ENCODE data around the gene MRAS. TPM values are rescaled to one million over a fixed set of nuclear protein-coding genes. Genes with fewer than 3 reads are reported as not detected.
A peak's percentile ranks its signal among the peaks of the same experiment; 100 is the strongest.

Gene MRAS
- 10 to 100 TPM; 58.6 to 62.3 TPM for total RNA-seq

DNA sequence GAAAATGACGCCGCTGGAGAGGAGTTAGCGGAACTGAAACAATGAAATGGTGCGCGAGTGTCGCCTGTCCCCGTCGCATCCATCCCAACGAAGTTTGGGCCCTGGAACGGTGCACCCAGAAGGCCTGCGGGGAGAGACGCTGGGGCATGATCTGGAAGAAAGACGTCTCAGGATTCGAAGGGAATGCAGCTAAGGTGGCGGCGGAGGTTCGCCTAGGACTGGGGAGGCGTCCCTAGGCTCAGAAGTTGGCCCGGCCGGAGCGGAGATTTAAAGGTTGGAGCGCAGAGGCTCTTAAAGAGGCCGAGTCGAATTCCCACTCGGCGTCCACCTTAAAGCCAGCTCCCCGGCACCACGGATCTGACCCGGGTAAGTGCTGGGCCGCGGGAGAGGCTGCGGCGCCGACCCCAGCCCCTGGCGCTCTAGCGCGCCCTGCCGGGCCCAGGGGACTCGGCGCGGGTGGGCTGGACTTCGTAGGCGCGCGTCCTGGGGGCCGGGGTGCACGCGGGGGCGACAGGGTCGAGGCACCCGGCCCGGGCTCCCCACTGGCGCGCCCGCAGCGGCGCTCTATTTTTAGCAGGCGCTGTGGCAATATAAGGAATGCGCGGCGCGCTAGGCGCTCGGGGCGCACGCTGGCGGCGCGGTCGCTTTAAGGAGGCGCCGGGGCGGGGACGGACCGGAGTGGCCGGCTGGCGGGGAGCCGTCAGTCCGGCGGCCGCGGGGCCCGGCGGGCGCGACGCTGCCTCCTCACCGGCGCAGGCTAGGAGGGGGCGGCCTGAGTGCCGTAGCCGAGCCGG, at the start of gene MRAS:
MRAS (plus strand) TSS at position 620 of the 794 bp plus-strand sequence. CDS start 24,305 bp downstream, outside the sequence.
- DNase-seq (ENCODE audit: low spot score): peak; percentile 38

GRCh38 chr3:138300647-138301046, 47.7 kb upstream of the MRAS start:
- Histone ChIP-seq H3K27me3 (replicated peaks; ENCODE audit: insufficient read depth) (no peaks in the 10 kb centered on the region), H3K4me3 (no peak overlapping the region), H3K36me3 (peaks cover 16% of the 10 kb centered on the region), H3K4me1 (ENCODE audit: control insufficient read depth in 1 of 2, low read depth in 2 of 2) (no peaks in the 10 kb centered on the region), H3K27ac (no peak overlapping the region), H3K9me3 (no peaks in the 10 kb centered on the region)
- DNase-seq (ENCODE audit: low spot score): no peak
- ATAC-seq (ENCODE audit: insufficient number of reproducible peaks, low FRiP score, low read depth): no peak
- no peak for TF ChIP-seq CTCF (IDR thresholded peaks at IDR 0.05)

More for the DNA sequence above, at the start of gene MRAS:
- no peaks in the 10 kb centered on the region for H3K9me3 ChIP-seq
- peak within 1 kb of the TSS; percentile 89 to 95 for H3K27ac ChIP-seq
- H3K4me1 ChIP-seq (ENCODE audit: control insufficient read depth in 1 of 2, low read depth in 2 of 2): peaks cover 17 to 35% of the 10 kb centered on the region in 2 donors
- H3K27me3 ChIP-seq (replicated peaks; ENCODE audit: insufficient read depth): no peaks in the 10 kb centered on the region
- no peaks in the 10 kb centered on the region for H3K36me3 ChIP-seq
- H3K4me3 ChIP-seq: peak within 1 kb of the TSS; percentile 87
- peak; percentile 28 for TF ChIP-seq CTCF (IDR thresholded peaks at IDR 0.05)
- peak; percentile 70 for ATAC-seq (ENCODE audit: insufficient number of reproducible peaks, low FRiP score, low read depth)

DNA sequence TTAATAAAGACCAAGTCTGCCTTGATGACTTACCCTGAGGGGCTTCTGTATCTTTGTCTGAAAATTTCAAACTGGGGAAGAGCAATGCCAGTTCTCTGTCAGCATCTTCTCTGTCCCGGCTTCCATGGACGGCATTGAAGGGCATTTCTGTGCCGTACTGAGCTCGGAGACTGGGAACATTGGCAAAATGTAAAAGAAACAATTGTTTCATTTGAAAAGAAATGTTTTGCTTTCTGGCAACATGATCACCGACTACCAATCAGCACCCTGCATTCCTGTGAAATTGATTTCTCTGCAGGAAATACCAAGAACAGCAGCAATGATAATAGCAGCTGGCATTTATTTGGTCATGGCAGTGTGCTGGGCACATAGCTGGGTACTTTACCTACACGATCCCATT, 44.9 kb upstream of the MRAS start:
- Histone ChIP-seq H3K9me3 (peaks cover 7% of the 10 kb centered on the region), H3K36me3 (peaks cover 3% of the 10 kb centered on the region), H3K4me1 (ENCODE audit: control insufficient read depth in 1 of 2, low read depth in 2 of 2) (no peaks in the 10 kb centered on the region), H3K27ac (no peak overlapping the region), H3K27me3 (replicated peaks; ENCODE audit: insufficient read depth) (no peaks in the 10 kb centered on the region), H3K4me3 (no peak overlapping the region)
- no peak for ATAC-seq (ENCODE audit: insufficient number of reproducible peaks, low FRiP score, low read depth)
- TF ChIP-seq CTCF (IDR thresholded peaks at IDR 0.05): no peak
- no peak for DNase-seq (ENCODE audit: low spot score)

DNA sequence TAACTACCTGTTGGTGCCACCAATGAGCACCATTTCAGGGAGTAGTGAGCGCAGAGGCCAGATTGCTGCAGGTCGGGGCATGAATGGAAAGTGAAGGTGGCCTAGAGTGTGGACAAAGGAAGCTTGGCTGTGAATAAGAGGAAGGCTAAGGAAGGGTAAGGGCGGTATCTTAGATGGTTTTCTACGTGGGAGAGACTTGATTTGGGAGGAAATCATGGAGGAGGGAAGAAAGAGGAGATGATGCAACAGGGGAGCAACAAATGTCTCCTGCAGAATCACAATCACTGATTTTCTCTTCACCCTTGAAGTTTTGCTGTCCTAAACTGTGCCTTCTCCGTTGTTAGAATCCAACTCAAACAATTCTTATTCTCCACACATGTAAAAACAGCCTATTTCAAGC, 40.5 kb upstream of the MRAS start:
- ATAC-seq (ENCODE audit: insufficient number of reproducible peaks, low FRiP score, low read depth): no peak
- no peaks in the 10 kb centered on the region for H3K27me3 ChIP-seq (replicated peaks; ENCODE audit: insufficient read depth)
- no peak for DNase-seq (ENCODE audit: low spot score)
- peaks cover 21% of the 10 kb centered on the region for H3K9me3 ChIP-seq
- H3K27ac ChIP-seq: no peak overlapping the region
- no peak overlapping the region for H3K4me3 ChIP-seq
- TF ChIP-seq CTCF (IDR thresholded peaks at IDR 0.05): no peak
- no peaks in the 10 kb centered on the region for H3K36me3 ChIP-seq
- no peaks in the 10 kb centered on the region for H3K4me1 ChIP-seq (ENCODE audit: control insufficient read depth in 1 of 2, low read depth in 2 of 2)

DNA sequence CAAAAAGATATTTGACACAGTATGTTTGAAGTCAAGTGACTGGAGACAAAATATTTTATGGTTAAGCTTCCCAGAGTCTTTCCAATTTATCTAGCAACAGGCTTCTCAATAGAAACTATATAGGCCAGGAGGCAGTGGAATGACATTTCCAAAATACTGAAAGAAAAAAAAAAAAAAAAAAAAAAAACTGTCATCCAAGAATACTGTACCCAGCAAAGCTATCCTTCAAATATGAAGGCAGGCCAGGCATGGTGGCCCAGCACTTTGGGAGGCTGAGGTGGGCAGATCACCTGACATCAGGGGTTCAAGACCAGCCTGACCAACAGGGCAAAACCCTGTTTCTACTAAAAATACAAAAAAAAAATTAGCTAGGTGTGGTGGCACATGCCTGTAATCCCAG, 39.6 kb upstream of the MRAS start:
- Histone ChIP-seq H3K36me3 (no peaks in the 10 kb centered on the region), H3K4me3 (no peak overlapping the region), H3K9me3 (peaks cover 21% of the 10 kb centered on the region), H3K27me3 (replicated peaks; ENCODE audit: insufficient read depth) (no peaks in the 10 kb centered on the region), H3K27ac (no peak overlapping the region), H3K4me1 (ENCODE audit: control insufficient read depth in 1 of 2, low read depth in 2 of 2) (no peaks in the 10 kb centered on the region)
- no peak for TF ChIP-seq CTCF (IDR thresholded peaks at IDR 0.05)
- DNase-seq (ENCODE audit: low spot score) (no peak), ATAC-seq (ENCODE audit: insufficient number of reproducible peaks, low FRiP score, low read depth) (no peak)

Measured in thoracic aorta (tissue), 2 donors.